ENCODE measurements around the gene TBPL1. TPM values are rescaled to one million over a fixed set of nuclear protein-coding genes. Genes with fewer than 3 reads are reported as not detected.

Gene TBPL1
- total and polyA plus RNA-seq, 2 of the 13 experiments (the other 11 are each of a cell fraction or from before 2014, with no cell fraction given): 25.3 to 39.3 TPM

- TF ChIP-seq REXO4 (CRISPR knock-in tag; IDR thresholded peaks at IDR 0.05; ENCODE audit: borderline replicate concordance) (no peak), CBX2 (IDR thresholded peaks at IDR 0.05; ENCODE audit: low read depth, low read length) (no peak), CBX2 (CRISPR knock-in tag; IDR thresholded peaks at IDR 0.05; ENCODE audit: low read depth) (no peak), ZNF569 (CRISPR knock-in tag; IDR thresholded peaks at IDR 0.05; ENCODE audit: borderline replicate concordance) (no peak), PRDM15 (CRISPR knock-in tag; IDR thresholded peaks at IDR 0.05) (peak; percentile 91), AKNA (CRISPR knock-in tag; IDR thresholded peaks at IDR 0.05; ENCODE audit: borderline replicate concordance) (no peak), ZNF678 (CRISPR knock-in tag; IDR thresholded peaks at IDR 0.05) (no peak), ZFP62 (CRISPR knock-in tag; IDR thresholded peaks at IDR 0.05) (no peak), RELA (CRISPR knock-in tag; IDR thresholded peaks at IDR 0.05) (peak; percentile 70; the same call in 1 of the 2 replicates), ESRRA (CRISPR knock-in tag; IDR thresholded peaks at IDR 0.05; ENCODE audit: low read depth) (no peak), SATB2 (CRISPR knock-in tag; IDR thresholded peaks at IDR 0.05) (no peak), ZBTB42 (CRISPR knock-in tag; IDR thresholded peaks at IDR 0.05) (no peak), ZNF225 (CRISPR knock-in tag; IDR thresholded peaks at IDR 0.05) (peak; percentile 78), ZNF30 (CRISPR knock-in tag; IDR thresholded peaks at IDR 0.05) (no peak), ZNF687 (CRISPR knock-in tag; IDR thresholded peaks at IDR 0.05) (peak; percentile 70), ZNF180 (CRISPR knock-in tag; IDR thresholded peaks at IDR 0.05; ENCODE audit: borderline replicate concordance, low read depth) (no peak), THYN1 (CRISPR knock-in tag; IDR thresholded peaks at IDR 0.05; ENCODE audit: borderline replicate concordance, low read depth) (no peak)
These were observed at the start of gene TBPL1 (continued) for GRCh38 chr6:133952815-133953633.
